HG03575 (cell line): ENCODE results near the gene KCNH2.

Source experiments
- ATAC-seq: cut with Tn5 transposase; IDR thresholded peaks from one replicate; pipeline ENCODE4 v1.9.1; 2021; ENCODE audit not compliant: unreplicated experiment, insufficient number of reproducible peaks, low FRiP score; ENCODE audit errors: extremely low read depth

The KCNH2 gene

DNA sequence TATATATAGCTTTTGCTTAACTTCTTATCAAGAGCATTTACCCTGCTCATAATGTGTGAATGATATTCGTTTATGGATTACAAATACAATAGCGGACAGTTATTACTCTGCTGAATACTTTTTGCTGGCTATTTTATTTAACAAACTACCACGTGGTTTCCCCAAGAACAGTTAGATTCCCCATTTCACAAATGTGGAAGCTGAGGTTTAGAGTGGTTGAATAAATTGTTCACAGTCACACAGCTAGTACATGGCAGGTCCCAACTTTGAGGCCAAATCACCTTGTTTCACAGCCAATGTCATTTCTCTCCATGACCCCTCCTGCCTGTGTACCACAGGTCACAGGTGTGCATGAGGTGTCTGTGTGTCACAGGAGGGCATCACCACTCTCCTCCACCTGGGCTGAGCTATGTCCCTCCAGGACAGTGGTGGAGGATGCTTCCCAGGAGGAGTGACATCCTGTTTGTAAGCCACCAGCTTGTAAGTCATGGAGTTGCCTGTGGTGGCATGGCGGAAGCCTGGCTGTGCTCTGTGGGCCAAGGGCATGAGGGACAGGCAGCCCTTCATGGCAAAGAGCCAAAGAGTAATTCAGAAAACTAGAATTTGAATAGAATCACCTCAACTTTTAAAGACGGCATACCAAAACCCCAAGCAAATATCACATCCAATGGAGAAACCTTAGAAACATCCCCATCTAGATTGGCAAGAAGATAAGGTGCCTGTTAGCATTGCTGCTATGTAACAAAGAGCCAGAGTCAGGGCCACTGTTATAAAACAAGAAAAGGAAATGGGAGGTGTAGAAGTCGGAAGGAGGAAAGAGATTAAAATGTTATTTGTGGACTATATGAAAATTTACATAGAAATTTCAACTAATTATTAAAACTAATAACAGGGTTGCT, 73.9 kb downstream of the KCNH2 start:
- ATAC-seq, result no peak

DNA sequence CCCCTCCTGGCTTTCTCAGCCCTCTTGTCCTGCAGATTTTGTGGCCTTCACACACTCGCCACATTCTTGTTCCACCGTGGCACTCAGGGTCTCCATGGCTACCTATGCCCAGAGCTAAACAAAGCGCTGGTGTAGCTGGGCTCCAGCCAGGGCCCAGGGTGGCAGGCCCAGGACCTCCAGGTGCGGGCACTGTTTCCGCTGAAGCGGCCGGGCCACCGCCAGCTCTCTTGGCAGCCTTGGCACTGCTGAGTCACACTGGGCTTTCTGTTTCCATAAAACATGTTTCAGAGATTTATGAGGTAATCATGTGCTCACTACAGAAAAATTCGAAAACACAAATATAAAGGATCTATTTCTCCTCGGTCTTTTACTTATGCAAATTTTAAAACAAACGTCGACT, 74.5 kb downstream of the KCNH2 start:
- ATAC-seq, result no peak

DNA sequence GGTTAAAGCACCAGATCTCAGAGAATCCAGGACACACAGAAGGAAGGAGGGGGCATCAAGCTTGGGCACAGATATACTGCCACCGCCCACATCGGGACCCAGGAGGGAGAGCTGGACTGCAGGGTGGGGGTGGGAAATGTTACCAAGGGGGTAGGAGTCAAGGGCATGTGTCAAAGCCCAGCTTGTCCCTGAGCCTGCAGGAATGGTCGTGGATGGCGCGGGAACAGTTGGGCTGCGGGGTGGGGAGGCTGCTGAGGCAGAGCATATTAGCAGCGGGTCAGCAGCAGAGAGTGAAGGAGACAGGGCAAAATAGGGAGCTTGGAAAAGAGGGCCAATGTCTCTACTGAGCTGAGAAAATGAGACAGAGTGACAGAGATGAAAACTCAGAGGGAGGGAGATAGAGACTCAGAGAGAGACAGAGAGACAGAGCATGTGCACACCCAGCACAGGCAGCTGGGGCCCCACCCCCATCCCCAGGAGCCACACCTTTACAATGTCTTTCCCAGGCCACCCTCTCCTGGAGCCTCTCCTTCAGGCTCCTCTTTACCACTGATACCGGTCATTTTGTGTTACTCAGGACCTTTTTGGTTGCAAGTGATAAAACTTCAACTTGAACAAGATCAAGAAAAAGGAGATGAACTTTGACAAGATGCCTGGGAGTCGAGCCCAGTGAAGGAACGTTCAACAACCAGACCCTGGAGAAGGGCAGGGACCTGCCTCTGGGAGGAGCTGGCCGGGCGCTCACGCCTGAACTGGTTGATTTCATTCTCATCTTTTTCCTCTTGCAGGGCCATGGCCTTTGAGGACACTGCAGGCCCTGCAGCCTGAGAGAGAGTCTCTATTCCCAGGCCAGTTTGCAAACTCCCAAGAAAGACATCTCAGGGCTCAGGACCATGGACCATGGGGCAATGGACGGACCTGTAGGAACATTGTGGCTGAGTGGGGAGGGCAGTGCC, 75.8 kb downstream of the KCNH2 start:
- no peak for ATAC-seq

DNA sequence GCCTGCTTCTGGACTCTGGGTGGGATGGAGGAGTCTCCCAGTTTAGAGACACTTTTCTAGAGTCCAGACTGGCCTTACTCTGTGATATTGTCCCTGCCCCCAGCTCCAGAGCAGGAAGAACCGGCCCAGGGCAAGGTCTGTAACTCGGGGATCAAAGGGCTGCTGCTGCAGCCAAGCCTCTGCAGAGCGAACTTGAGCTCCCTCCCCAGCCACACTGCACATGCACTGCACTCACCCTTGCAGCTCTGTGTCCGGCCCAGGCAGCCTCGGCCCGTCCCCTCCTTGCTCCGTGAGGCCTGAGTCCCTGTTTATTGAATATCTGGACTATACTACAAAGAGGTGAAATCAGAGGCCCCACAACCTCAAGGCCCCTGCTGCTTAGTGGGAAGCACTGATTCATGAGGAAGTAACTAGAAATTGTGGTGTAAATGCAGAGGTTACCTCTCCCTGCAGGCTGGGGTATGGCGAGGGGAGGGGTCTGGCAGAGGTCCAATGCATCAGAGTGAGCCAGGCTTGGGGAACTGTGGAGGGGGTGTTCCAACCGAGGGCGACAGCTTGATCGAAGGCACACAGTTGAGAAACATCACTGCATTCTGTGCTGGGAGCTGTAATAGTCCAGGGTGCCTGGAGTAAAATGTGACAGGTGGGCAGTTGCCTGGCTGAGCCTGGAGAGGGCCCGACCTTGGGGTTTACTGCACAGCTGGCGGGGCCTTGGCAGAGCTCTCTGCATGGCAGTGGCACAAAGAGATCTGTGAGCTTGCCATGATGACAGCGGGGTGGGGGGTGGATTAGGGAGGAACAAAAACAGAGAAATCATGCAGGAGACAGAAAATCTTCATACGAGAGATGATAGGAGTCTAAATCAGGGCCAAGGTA, 76.7 kb downstream of the KCNH2 start:
- ATAC-seq, result no peak

DNA sequence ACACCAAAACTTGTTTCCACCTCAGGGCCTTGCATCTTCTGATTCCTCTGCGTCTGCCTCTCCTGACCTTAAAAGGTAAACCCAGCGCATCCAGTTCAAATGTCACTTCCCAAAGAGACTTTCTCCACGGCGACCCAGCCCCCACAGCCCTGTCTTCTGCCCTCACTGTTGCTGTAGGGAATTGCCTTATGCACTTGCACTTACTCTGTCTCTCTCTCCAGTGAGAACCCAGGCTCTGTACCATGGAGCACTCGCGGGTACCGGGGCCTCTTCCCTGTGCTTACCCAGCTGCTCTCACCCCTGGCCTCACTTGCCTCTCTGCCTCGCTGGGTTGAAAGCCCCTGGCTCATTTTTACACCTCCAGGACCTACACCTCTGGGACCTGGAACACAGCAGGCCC, 77.4 kb downstream of the KCNH2 start:
- no peak for ATAC-seq

DNA sequence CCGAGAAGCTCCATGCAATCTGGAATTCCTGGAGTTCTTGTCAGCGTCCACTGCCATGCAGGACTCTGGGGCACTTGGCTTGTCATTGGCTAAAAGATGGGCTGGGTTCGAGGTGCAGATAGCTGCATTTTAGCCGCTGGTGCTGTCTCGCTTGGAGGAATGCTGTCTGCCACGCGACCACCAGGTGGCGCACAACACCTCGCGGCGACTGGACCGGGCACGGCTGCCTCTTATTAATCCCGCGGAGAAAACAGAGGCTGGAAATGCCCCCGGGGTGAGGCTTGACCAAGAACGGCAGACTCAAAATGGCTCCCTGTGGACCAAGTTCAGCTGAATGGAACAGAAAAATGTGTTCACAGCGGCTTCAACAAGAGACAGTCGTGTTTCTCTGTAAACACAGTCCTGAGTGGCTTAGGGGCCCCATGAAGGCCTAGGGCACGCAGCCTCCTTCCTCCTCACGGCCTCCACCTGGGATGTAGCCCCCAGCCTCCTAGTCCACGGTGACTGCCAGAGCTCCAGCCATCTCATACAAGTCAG, 79.6 kb downstream of the KCNH2 start:
- no peak for ATAC-seq

DNA sequence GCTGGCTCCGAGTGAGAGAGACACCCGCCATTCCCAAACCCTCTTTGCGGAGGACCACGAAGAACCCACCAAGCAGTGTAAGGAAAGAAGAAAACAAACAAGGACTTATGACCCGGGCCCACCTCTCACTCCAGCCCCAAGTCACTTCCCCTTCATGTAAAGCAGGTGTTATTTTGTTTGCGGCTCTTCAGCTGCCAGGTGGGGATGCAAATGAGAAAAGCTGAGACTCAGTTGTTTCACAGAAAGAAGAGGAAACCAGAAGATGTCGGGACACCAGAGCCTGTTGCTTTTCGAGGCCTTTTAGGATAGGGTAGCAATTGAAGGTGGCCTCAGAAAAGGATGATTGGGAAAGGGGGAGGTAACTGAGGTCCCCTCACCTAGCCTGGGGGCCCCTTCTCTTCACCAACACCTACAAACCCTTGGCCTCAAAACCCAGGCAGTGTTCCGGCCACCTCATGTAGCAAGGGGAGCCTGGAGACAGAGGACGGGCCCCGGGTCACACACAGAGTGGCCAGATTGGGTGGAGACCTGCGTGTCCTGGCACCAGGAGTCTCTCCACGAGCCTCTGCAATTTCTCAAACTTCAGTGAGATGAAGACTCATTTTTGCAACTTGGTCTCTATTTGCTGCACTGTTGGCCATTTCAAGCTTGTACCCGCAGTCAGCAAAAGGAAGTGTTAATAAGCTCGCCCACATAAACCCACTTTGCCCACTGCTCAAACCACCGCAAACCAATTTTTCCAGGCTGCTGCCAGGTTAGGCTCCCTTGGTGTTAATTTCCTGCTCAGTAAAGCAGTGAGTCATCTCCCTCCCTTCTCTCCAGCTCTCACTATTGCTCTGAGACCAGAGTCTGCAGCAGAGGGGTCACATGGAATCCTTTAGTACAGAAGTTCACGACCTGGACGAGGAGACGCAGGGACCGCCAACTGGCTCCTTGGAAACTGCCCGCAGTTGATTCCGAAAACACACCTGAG, 80.3 kb downstream of the KCNH2 start:
- ATAC-seq, result no peak

DNA sequence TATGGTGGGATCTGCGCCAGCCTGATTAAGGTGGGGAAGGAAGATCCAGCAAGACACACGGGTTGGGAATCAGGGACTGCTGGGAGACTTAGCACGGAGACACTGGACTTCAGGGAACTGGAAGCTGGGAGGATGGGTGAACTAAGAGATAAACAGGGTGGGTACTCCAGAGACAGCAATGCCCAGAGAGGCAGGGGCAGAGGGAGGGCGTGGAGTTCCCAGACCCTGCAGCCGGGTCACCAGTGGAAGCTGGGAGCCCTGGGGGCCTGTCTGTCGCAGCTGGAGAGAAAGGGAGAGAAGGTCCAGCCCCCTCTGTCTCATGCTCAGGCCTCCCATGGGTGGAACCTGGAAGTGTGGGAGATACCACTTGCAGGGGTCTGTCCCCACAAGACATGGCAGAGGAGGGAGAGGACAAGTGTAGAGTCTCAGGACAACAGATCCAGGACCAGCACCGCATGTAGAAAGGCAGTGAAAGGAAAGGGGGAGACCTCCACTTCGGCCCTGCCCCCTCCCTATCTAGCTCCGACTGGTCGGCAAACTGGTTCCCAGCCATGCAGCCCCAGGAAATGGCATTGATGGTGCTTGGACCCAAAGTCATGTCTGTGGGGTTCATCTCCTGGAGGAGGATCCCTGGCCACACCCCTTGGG, 81.4 kb downstream of the KCNH2 start:
- ATAC-seq, result no peak

DNA sequence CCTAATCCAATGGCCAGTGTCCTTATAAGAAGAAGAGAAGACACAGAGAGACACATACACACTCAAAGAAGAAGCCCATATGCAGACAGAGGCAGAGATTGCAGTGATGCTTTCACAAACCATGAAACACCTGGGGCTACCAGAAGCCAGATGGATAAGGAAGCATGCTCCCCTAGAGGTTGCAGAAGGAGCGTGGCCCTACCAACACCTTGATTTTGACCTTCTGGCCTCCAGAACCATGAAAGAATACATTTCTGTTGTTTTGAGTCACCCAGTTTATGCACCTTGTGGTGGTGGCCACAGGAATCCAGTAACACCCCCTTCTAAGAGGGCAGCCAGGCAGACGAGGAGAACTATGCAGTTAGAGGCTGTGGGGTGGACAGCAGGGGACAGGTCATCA, 82.3 kb downstream of the KCNH2 start:
- no peak for ATAC-seq
